GM19035 (cell line): Measurements from ENCODE around the gene CAPN14.

Experiments
- ATAC-seq: cut with Tn5 transposase; IDR thresholded peaks from one replicate; pipeline ENCODE4 v1.9.1; 2021; ENCODE audit not compliant: unreplicated experiment

The CAPN14 gene

GRCh38 chr2:31217465-31218200 is at the start of gene CAPN14:
TSS of gene CAPN14 (minus strand) at chr2:31217515. CDS start at chr2:31205447, 12,068 bp downstream.
- no peak for ATAC-seq

- no peak for ATAC-seq
These were observed 49.5 kb upstream of the CAPN14 start for GRCh38 chr2:31266804-31267203.

GRCh38 chr2:31265234-31265633 is 47.9 kb upstream of the CAPN14 start:
- no peak for ATAC-seq

GRCh38 chr2:31263636-31264190 is 46.4 kb upstream of the CAPN14 start:
- no peak for ATAC-seq

GRCh38 chr2:31260870-31261269 is 43.6 kb upstream of the CAPN14 start:
- no peak for ATAC-seq

- no peak for ATAC-seq
These were observed 41.8 kb upstream of the CAPN14 start for GRCh38 chr2:31259075-31259474.

- ATAC-seq, result no peak
These were observed 41.0 kb upstream of the CAPN14 start for GRCh38 chr2:31258351-31258750.

- ATAC-seq, result peak; percentile 6
These were observed 39.5 kb upstream of the CAPN14 start for GRCh38 chr2:31256611-31257382.

- ATAC-seq, result peak; percentile 47
These were observed 38.7 kb upstream of the CAPN14 start for GRCh38 chr2:31255911-31256571.

GRCh38 chr2:31254237-31255203 is 37.2 kb upstream of the CAPN14 start:
- no peak for ATAC-seq

GRCh38 chr2:31253356-31254131 is 36.2 kb upstream of the CAPN14 start:
- ATAC-seq, result no peak

GRCh38 chr2:31251851-31252250 is 34.5 kb upstream of the CAPN14 start:
- ATAC-seq, result no peak

- ATAC-seq, result no peak
These were observed 33.7 kb upstream of the CAPN14 start for GRCh38 chr2:31251018-31251417.

- no peak for ATAC-seq
These were observed 31.8 kb upstream of the CAPN14 start for GRCh38 chr2:31249009-31249690.

- no peak for ATAC-seq
These were observed 30.8 kb upstream of the CAPN14 start for GRCh38 chr2:31248139-31248538.

- no peak for ATAC-seq
These were observed 30.4 kb upstream of the CAPN14 start for GRCh38 chr2:31247711-31248110.

GRCh38 chr2:31246184-31246852 is 29.0 kb upstream of the CAPN14 start:
- no peak for ATAC-seq

- ATAC-seq, result no peak
These were observed 26.8 kb upstream of the CAPN14 start for GRCh38 chr2:31244101-31244500.
